Upper lobe of left lung (tissue), 6 donors: ENCODE data around the gene NKAIN4. TPM values are rescaled to one million over a fixed set of nuclear protein-coding genes. Genes with fewer than 3 reads are reported as not detected.

Experiments used
- ATAC-seq, 2 donors: fragments of 200-7000 bp; cut with Tn5 transposase; one replicate each; pipeline ENCODE4 v1.9.1; 2022; ENCODE audit warnings: mild to moderate bottlenecking in 2 of 2, moderate library complexity in 2 of 2; ENCODE audit not compliant: low FRiP score in 2 of 2
- DNase-seq, 2 donors: peaks; one replicate each; pipeline ENCODE4 v3.0.0-alpha.2; 2019 to 2020
- H3K27ac ChIP-seq, 4 donors: fragments of 200-600 bp; sonication (generic); one replicate each; pipeline ENCODE4 v1.5.1; 2016 to 2019
- H3K27me3 ChIP-seq, 4 donors: fragments of 200-600 bp; sonication (generic); one replicate each; pipeline ENCODE4 v1.5.1; 2017 to 2019
- H3K36me3 ChIP-seq, 4 donors: fragments of 200-600 bp; sonication (generic); one replicate each; pipeline ENCODE4 v1.5.1; 2016 to 2019
- H3K4me1 ChIP-seq, 4 donors: fragments of 200-600 bp; sonication (generic); one replicate each; pipeline ENCODE4 v1.5.1; 2018 to 2019
- H3K4me3 ChIP-seq, 4 donors: fragments of 200-600 bp; sonication (generic); one replicate each; pipeline ENCODE4 v1.5.1; 2017 to 2019; ENCODE audit warnings: mild to moderate bottlenecking in 2 of 4, moderate library complexity in 1 of 4
- H3K9me3 ChIP-seq, 4 donors: fragments of 200-600 bp; sonication (generic); one replicate each; pipeline ENCODE4 v1.5.1; 2018 to 2019
- CTCF ChIP-seq, 6 experiments: fragments of 450-650 bp in 4 of 6; fragments of 200-600 bp in 2 of 6; sonication (generic) in 2 of 6; IDR thresholded peaks; one replicate each; pipeline ENCODE4 v1.5.1; 2016 to 2019; ENCODE audit warnings: antibody characterized with exemption in 6 of 6
- EP300 ChIP-seq, 4 donors: sonication (generic); formaldehyde crosslinking; IDR thresholded peaks; one replicate each; pipeline ENCODE4 v1.5.1; 2017; ENCODE audit warnings: antibody characterized with exemption in 4 of 4, control low read depth in 2 of 4
- POLR2A ChIP-seq, 4 donors: fragments of 450-650 bp; IDR thresholded peaks; one replicate each; pipeline ENCODE4 v1.5.1; 2016 to 2017; ENCODE audit warnings: antibody characterized with exemption in 4 of 4, mild to moderate bottlenecking in 2 of 4
- POLR2AphosphoS5 ChIP-seq, 2 donors: sonication (generic); formaldehyde crosslinking; IDR thresholded peaks; one replicate each; pipeline ENCODE4 v1.5.1; 2017; ENCODE audit warnings: antibody characterized with exemption in 2 of 2
- WGBS, 2 donors: methylation state at CpG; one replicate each; pipeline ENCODE4 v1.1.5; 2017 to 2018; 5-methylcytosine and 5-hydroxymethylcytosine counted together
- total RNA-seq, 6 donors: library from RNA; depleted of rRNA in 4 of 6; stranded (reverse); fragments of >200 nt in 4 of 6; gene quantifications; one replicate each; pipeline versions ENCODE4 v1.1.0 to v1.2.1, GENCODE V29; 2016 to 2021
- donor health status: DM: no; HTN: no; CAD: no; lungs with moderate emphysema.
- donor health status: DM: no; HTN: yes; CAD: no; lungs with severe emphysema.

NKAIN4 gene
- total RNA-seq, 6 donors from 2014 or later: 0.17 TPM; not detected in 5

- H3K4me3 ChIP-seq: no peak overlapping the region
- ATAC-seq (no peak), DNase-seq (no peak)
- H3K27me3 ChIP-seq: no peaks in the 10 kb centered on the region
- 88 to 94% methylated on average over 9 to 11 of the region's 11 CpGs for WGBS, 2 donors
- TF ChIP-seq CTCF (IDR thresholded peaks at IDR 0.05) (no peak), POLR2AphosphoS5 (IDR thresholded peaks at IDR 0.05) (no peak), EP300 (IDR thresholded peaks at IDR 0.05) (no peak), POLR2A (IDR thresholded peaks at IDR 0.05) (no peak)
- H3K36me3 ChIP-seq: peaks cover 26 to 98% (median 80%) of the 10 kb centered on the region in 4 donors
- H3K9me3 ChIP-seq: no peaks in the 10 kb centered on the region
- H3K4me1 ChIP-seq: peaks cover 0 to 14% (median 7%) of the 10 kb centered on the region in 4 donors
- H3K27ac ChIP-seq: no peak overlapping the region
These were observed 47.4 kb downstream of the NKAIN4 start for GRCh38 chr20:63206878-63207277.

GRCh38 chr20:63205896-63206295 is 48.4 kb downstream of the NKAIN4 start:
- Histone ChIP-seq H3K36me3 (peaks cover 22 to 98% (median 85%) of the 10 kb centered on the region in 4 donors), H3K4me1 (peaks cover 0 to 11% (median 8%) of the 10 kb centered on the region in 4 donors), H3K27me3 (no peaks in the 10 kb centered on the region), H3K27ac (no peak overlapping the region), H3K9me3 (no peaks in the 10 kb centered on the region), H3K4me3 (no peak overlapping the region)
- peak in 1 of 2 donors; percentile 36 for DNase-seq
- ATAC-seq: no peak
- TF ChIP-seq POLR2AphosphoS5 (IDR thresholded peaks at IDR 0.05) (no peak), CTCF (IDR thresholded peaks at IDR 0.05) (no peak), POLR2A (IDR thresholded peaks at IDR 0.05) (no peak), EP300 (IDR thresholded peaks at IDR 0.05) (no peak)
- WGBS, 2 donors: 85 to 91% methylated on average over 7 to 10 of the region's 10 CpGs

DNA sequence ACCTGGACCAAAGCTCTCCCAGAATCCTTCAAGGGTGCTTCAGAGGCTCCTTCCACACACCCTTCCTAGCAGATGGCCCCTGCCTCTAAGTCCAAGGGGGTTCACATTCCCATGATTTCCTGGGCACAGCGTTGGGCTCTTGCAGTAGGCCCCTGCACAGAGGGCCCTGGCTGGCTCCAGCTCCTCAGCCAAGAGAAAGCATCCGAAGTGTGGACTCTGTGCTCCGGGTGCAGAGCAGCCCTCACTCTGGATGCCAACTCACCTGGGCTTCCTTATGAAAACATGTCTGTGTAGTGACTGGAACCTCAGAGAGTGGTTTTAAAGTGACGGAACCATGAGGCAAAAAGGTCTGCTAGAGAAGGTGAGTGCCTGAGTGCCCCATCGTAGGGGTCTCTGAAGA is 49.9 kb downstream of the NKAIN4 start:
- Histone ChIP-seq H3K9me3 (no peaks in the 10 kb centered on the region), H3K4me3 (no peak overlapping the region), H3K4me1 (peaks cover 0 to 7% (median 3%) of the 10 kb centered on the region in 4 donors), H3K36me3 (peaks cover 22 to 85% (median 76%) of the 10 kb centered on the region in 4 donors), H3K27ac (no peak overlapping the region), H3K27me3 (no peaks in the 10 kb centered on the region)
- WGBS, 2 donors: 94 to 100% methylated on average over 2 to 5 of the region's 5 CpGs
- ATAC-seq (no peak), DNase-seq (no peak)
- TF ChIP-seq POLR2A (IDR thresholded peaks at IDR 0.05) (no peak), EP300 (IDR thresholded peaks at IDR 0.05) (no peak), CTCF (IDR thresholded peaks at IDR 0.05) (no peak), POLR2AphosphoS5 (IDR thresholded peaks at IDR 0.05) (no peak)

DNA sequence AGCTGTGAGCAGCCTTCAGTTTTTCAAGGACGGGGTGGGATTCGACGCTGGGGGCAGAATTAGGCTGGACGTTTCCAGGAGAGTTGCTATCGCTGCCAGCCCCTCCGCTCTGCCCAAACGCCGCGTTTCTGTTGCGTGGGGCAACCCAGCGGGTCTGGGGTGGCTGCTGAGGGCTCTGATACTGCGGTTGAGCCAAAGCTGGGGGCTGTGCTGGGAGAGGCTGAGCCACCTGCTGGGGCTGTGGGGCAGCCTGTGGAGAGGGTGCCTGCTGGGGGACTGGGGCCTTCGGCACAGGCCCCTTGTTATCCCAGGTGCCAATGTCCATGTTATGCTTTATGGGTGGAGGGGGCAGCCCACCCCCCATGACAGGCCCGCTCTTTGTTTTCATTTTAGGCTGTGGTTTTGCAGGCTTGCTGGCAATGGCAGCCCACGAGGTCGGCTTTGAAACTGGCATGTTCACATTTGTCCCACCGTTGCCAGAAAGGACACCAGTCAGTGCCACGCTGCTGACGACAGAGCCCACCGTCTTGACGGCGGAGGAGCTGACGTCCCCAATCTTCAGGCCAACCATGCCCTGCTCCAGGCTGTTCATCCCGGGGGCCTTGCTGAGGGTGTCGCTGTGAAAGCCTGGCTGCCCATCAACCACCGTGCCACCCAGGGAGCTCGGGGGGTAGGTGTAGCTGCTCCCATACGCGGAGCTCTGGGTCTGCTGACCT is 51.3 kb downstream of the NKAIN4 start:
- ATAC-seq (no peak), DNase-seq (no peak)
- TF ChIP-seq POLR2A (IDR thresholded peaks at IDR 0.05): no peak
- TF ChIP-seq CTCF (IDR thresholded peaks at IDR 0.05): no peak
- no peak for TF ChIP-seq EP300 (IDR thresholded peaks at IDR 0.05)
- no peak for TF ChIP-seq POLR2AphosphoS5 (IDR thresholded peaks at IDR 0.05)
- WGBS, 2 donors: 93 to 94% methylated on average over 14 to 29 of the region's 29 CpGs
- H3K27ac ChIP-seq: no peak overlapping the region
- no peaks in the 10 kb centered on the region for H3K9me3 ChIP-seq
- H3K27me3 ChIP-seq: no peaks in the 10 kb centered on the region
- H3K4me3 ChIP-seq: no peak overlapping the region
- peaks cover 2 to 17% (median 11%) of the 10 kb centered on the region in 4 donors for H3K4me1 ChIP-seq
- H3K36me3 ChIP-seq: peaks cover 22 to 73% (median 64%) of the 10 kb centered on the region in 4 donors

GRCh38 chr20:63202021-63202420 is 52.2 kb downstream of the NKAIN4 start:
- no peak overlapping the region for H3K4me3 ChIP-seq
- ATAC-seq (no peak), DNase-seq (no peak)
- TF ChIP-seq POLR2AphosphoS5 (IDR thresholded peaks at IDR 0.05) (no peak), EP300 (IDR thresholded peaks at IDR 0.05) (no peak), CTCF (IDR thresholded peaks at IDR 0.05) (no peak), POLR2A (IDR thresholded peaks at IDR 0.05) (no peak)
- H3K4me1 ChIP-seq: peaks cover 7 to 25% (median 12%) of the 10 kb centered on the region in 4 donors
- no peaks in the 10 kb centered on the region for H3K9me3 ChIP-seq
- peaks cover 22 to 72% (median 60%) of the 10 kb centered on the region in 4 donors for H3K36me3 ChIP-seq
- no peaks in the 10 kb centered on the region for H3K27me3 ChIP-seq
- WGBS, 2 donors: 90 to 95% methylated on average over 17 of the region's 17 CpGs
- H3K27ac ChIP-seq: no peak overlapping the region
